ENCODE results near the gene GSTM3.

DNA sequence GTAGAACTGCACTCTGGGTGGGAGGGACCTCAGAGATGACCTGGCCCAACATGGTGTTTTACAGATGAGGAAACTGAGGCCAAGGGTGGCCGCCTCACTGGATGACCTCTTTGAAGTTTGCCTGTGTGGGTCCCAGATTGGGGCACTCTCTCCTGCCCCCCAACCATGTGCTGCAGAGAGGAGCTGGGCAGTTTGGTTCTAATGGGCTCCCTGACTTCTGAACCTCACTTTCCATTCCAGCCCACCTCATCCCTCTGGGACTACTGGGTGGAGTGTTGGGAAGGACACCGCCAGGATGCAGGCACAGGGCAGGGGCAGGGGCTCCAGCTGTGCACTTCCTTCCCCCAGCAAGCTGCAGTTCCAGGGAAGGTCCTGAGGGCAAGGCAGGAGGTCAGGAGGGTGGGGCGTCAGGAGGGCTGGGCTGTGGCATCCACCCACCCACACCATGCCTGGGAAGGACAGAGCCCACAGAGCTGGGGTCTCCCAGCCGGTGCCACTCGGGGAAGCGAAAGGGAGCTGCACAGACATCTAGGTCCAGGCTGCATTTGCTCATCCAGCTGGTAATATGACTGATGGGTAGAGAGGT lies 33.2 kb upstream of the GSTM3 start:
- no peak for TF ChIP-seq SUPT20H (IDR thresholded peaks at IDR 0.05; ENCODE audit: borderline replicate concordance, control insufficient read depth, low read depth, low read length)
- TF ChIP-seq, protein P1, sequence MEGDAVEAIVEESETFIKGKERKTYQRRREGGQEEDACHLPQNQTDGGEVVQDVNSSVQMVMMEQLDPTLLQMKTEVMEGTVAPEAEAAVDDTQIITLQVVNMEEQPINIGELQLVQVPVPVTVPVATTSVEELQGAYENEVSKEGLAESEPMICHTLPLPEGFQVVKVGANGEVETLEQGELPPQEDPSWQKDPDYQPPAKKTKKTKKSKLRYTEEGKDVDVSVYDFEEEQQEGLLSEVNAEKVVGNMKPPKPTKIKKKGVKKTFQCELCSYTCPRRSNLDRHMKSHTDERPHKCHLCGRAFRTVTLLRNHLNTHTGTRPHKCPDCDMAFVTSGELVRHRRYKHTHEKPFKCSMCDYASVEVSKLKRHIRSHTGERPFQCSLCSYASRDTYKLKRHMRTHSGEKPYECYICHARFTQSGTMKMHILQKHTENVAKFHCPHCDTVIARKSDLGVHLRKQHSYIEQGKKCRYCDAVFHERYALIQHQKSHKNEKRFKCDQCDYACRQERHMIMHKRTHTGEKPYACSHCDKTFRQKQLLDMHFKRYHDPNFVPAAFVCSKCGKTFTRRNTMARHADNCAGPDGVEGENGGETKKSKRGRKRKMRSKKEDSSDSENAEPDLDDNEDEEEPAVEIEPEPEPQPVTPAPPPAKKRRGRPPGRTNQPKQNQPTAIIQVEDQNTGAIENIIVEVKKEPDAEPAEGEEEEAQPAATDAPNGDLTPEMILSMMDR (IDR thresholded peaks at IDR 0.05 in 2 of 3, conservative IDR thresholded peaks at IDR 0.05 in 1 of 3; ENCODE audit: control insufficient read depth in 2 of 3, extremely low read depth in 1 of 3, insufficient read depth in 1 of 3, low read depth in 3 of 3, low read length in 3 of 3) = no peak
- no peak for TF ChIP-seq NR2C2 (IDR thresholded peaks at IDR 0.05; ENCODE audit: borderline replicate concordance, control insufficient read depth, insufficient read length, low read depth)
- no peak for TF ChIP-seq JUNB (IDR thresholded peaks at IDR 0.05)
- no peak for TF ChIP-seq NR2C1 (IDR thresholded peaks at IDR 0.05)
- no peak for TF ChIP-seq EZH2 (IDR thresholded peaks at IDR 0.05; ENCODE audit: borderline replicate concordance, control insufficient read depth, low read depth, low read length)
- no peak for TF ChIP-seq GABPA (IDR thresholded peaks at IDR 0.05; ENCODE audit: low read depth)
- no peak for TF ChIP-seq NFYA (IDR thresholded peaks at IDR 0.05; ENCODE audit: borderline replicate concordance, low read depth, low read length)
- TF ChIP-seq JUND (IDR thresholded peaks at IDR 0.05; ENCODE audit: low read depth, low read length) = no peak
- TF ChIP-seq SMC3 (IDR thresholded peaks at IDR 0.05; ENCODE audit: borderline replicate concordance, low read length) = no peak
- no peak for TF ChIP-seq TCF12 (IDR thresholded peaks at IDR 0.05; ENCODE audit: low read depth, low read length)
- TF ChIP-seq TAF1 (IDR thresholded peaks at IDR 0.05; ENCODE audit: borderline replicate concordance, low read depth, low read length) = no peak

Measured in GM12878 (cell line).